GM12878 (cell line): ENCODE data around the gene ACAP1. TPM values are rescaled to one million over a fixed set of nuclear protein-coding genes. Genes with fewer than 3 reads are reported as not detected.

ENCODE experiments used
- ATAC-seq: fragments of 200-7000 bp; cut with Tn5 transposase; 3 replicates; pipeline ENCODE4 v1.9.1; 2020; ENCODE audit warnings: mild to moderate bottlenecking, moderate library complexity
- BruUV-seq: library from RNA; stranded (reverse); fragments of 400-500 nt; replicated peaks from 2 replicates; lab custom pipeline; 2021; lab: Mats Ljungman, UMichigan
- CTCF ChIA-PET: fragments of 300-600 bp; sonication (Branson Sonifier 250); formaldehyde crosslinking; extraction: SDS; loops from one replicate; lab custom pipeline; 2021; ENCODE audit warnings: inconsistent platforms; lab: Yijun Ruan, JAX
- POLR2A ChIA-PET: fragments of 350-600 bp; formaldehyde crosslinking; extraction: SDS; loops from one replicate; lab custom pipeline; 2021; ENCODE audit warnings: inconsistent platforms; lab: Charles Lee
- RAD21 ChIA-PET: fragments of 300-600 bp; sonication (Branson Sonifier 250); formaldehyde crosslinking; loops from one replicate; lab custom pipeline; 2023; ENCODE audit warnings: antibody characterized with exemption; ENCODE audit not compliant: unreplicated experiment; lab: Charles Lee
- SMC1A ChIA-PET: fragments of 300-600 bp; sonication (Branson Sonifier 250); formaldehyde crosslinking; loops from one replicate; lab custom pipeline; 2023; ENCODE audit not compliant: unreplicated experiment, uncharacterized antibody; lab: Charles Lee
- DNase-seq: peaks from one replicate; pipeline ENCODE4 v3.0.0-alpha.2; 2011; ENCODE audit warnings: low read depth, low spot score
- FAIRE-seq: peaks from 3 replicates; lab custom pipeline; 2011; peaks lifted over from hg19 to GRCh38; lab: Jason Lieb, UNC
- H2AFZ ChIP-seq: 2 replicates; pipeline ENCODE4 v1.6.0; 2011; ENCODE audit warnings: low read depth, low read length, control low read depth; ENCODE audit not compliant: control insufficient read depth
- H3K27ac ChIP-seq: 2 replicates; pipeline ENCODE4 v1.5.1; 2011; ENCODE audit warnings: control low read depth; ENCODE audit not compliant: control insufficient read depth, insufficient read depth
- H3K27me3 ChIP-seq, 2 experiments: replicated peaks in 1 of 2; 2 replicates each; pipeline versions ENCODE4 v1.6.0 to v1.6.1; 2011; ENCODE audit warnings: low read length in 1 of 2; ENCODE audit not compliant: control insufficient read depth in 2 of 2, insufficient read depth in 2 of 2
- H3K36me3 ChIP-seq, 2 experiments: 2 replicates each; pipeline ENCODE4 v1.5.1; 2011; ENCODE audit warnings: low read length in 1 of 2; ENCODE audit not compliant: control insufficient read depth in 2 of 2, insufficient read depth in 2 of 2
- H3K4me1 ChIP-seq: 2 replicates; pipeline ENCODE4 v1.6.1; 2011; ENCODE audit warnings: mild to moderate bottlenecking, low read length, moderate library complexity, mixed read lengths; ENCODE audit not compliant: control insufficient read depth, insufficient read depth
- H3K4me2 ChIP-seq: 2 replicates; pipeline ENCODE4 v1.6.0; 2011; ENCODE audit warnings: control low read depth; ENCODE audit not compliant: control insufficient read depth, insufficient read depth
- H3K4me3 ChIP-seq: fragments of 200-600 bp; sonication (generic); 2 replicates; pipeline ENCODE4 v1.5.1; 2016
- H3K79me2 ChIP-seq: 2 replicates; pipeline ENCODE4 v1.6.0; 2011; ENCODE audit warnings: low read length; ENCODE audit not compliant: control insufficient read depth, insufficient read depth
- H3K9ac ChIP-seq: 2 replicates; pipeline ENCODE4 v1.8.0; 2011; ENCODE audit warnings: low read length, control low read depth, mixed read lengths; ENCODE audit not compliant: control insufficient read depth, insufficient read depth
- H3K9me3 ChIP-seq: replicated peaks from 3 replicates; pipeline ENCODE4 v1.5.1; 2011; ENCODE audit warnings: mild to moderate bottlenecking, low read length; ENCODE audit not compliant: control insufficient read depth, insufficient read depth
- H4K20me1 ChIP-seq: 2 replicates; pipeline ENCODE4 v1.6.0; 2011; ENCODE audit not compliant: control insufficient read depth, insufficient read depth
- FOXK2 ChIP-seq: fragments of 450-650 bp; IDR thresholded peaks from 2 replicates; pipeline ENCODE4 v1.6.1; 2017; ENCODE audit warnings: mild to moderate bottlenecking, moderate library complexity
- HSF1 ChIP-seq: fragments of 150-350 bp; IDR thresholded peaks from 2 replicates; pipeline ENCODE4 v1.6.1; 2014; ENCODE audit warnings: mild to moderate bottlenecking, low read depth, low read length
- JUND ChIP-seq: IDR thresholded peaks from 2 replicates; pipeline ENCODE4 v1.6.1; 2012; ENCODE audit warnings: low read depth, mild to moderate bottlenecking, low read length, improper control_type of control experiment, moderate library complexity
- MTA3 ChIP-seq: IDR thresholded peaks from 2 replicates; pipeline ENCODE4 v1.6.1; 2012; ENCODE audit warnings: low read length, inconsistent platforms, borderline replicate concordance
- NRF1 ChIP-seq: conservative IDR thresholded peaks from 2 replicates; pipeline ENCODE4 v1.6.1; 2011; ENCODE audit warnings: mild to moderate bottlenecking, low read depth, low read length, improper control_type of control experiment
- PAX8 ChIP-seq: fragments of 450-650 bp; IDR thresholded peaks from 2 replicates; pipeline ENCODE4 v1.6.1; 2017; ENCODE audit warnings: mild to moderate bottlenecking, moderate library complexity
- TBL1XR1 ChIP-seq: IDR thresholded peaks from 2 replicates; pipeline ENCODE4 v1.6.1; 2012; ENCODE audit warnings: low read depth, low read length, improper control_type of control experiment
- WGBS: methylation state at CpG from one replicate; pipeline ENCODE4 v1.1.6; 2016; ENCODE audit warnings: low lambda C conversion rate; ENCODE audit not compliant: insufficient replicate concordance, insufficient coverage; ENCODE audit errors: missing lambda C conversion rate; 5-methylcytosine and 5-hydroxymethylcytosine counted together
- in situ Hi-C: fragments of 300-500 bp; cut with MboI; formaldehyde crosslinking; loops from 9 replicates; pipeline ENCODE4 v1.14.3; 2018; ENCODE audit warnings: mixed read lengths
- intact Hi-C: fragments of 100-400 bp; cut with micrococcal nuclease; formaldehyde crosslinking; loops from one replicate; pipeline ENCODE4 v1.14.2; 2022; ENCODE audit not compliant: unreplicated experiment
- polyA plus RNA-seq, 11 experiments: library from polyadenylated mRNA; depleted of rRNA in 4 of 11; unstranded in 6 of 11; stranded (reverse) in 5 of 11; fragments of >200 nt; fragmentation: Nextera tagmentation in 4 of 11; fragmentation: Illumina TruSeq in 1 of 11; extraction: Ambion mirVana in 4 of 11; extraction: Trizol in 1 of 11; gene quantifications; 1 replicate in 1 of 11; 2 replicates in 10 of 11; pipeline versions ENCODE4 v1.2.1 to v1.2.3, GENCODE V29; 2011 to 2016; ENCODE audit warnings: inconsistent platforms in 2 of 11, missing spikeins in 2 of 11, low read depth in 1 of 11
- total RNA-seq, 4 experiments: library from RNA; depleted of rRNA in 3 of 4; stranded (reverse); fragments of >200 nt in 3 of 4; fragmentation: Illumina TruSeq in 1 of 4; extraction: Trizol in 1 of 4; gene quantifications; 2 replicates each; pipeline versions ENCODE4 v1.2.1 to v1.2.3, GENCODE V29; 2013 to 2021

ACAP1 gene
- total and polyA plus RNA-seq, 10 of the 15 experiments (the other 5 are each of a cell fraction or from before 2014, with no cell fraction given): 5.7 to 245 (median 118) TPM

- Histone ChIP-seq H3K27me3 (no peaks in the 10 kb centered on the region), H3K36me3 (no peaks in the 10 kb centered on the region), H4K20me1 (no peaks in the 10 kb centered on the region), H3K9me3 (no peaks in the 10 kb centered on the region), H3K4me3 (no peak overlapping the region), H3K9ac (no peak overlapping the region)
- POLR2A ChIA-PET: no interaction called here
- intact Hi-C loops: no loop called here
- no peak for ATAC-seq
- WGBS: 86% methylated on average over 19 of the region's 19 CpGs
- TF ChIP-seq JUND (no peak), PAX8 (no peak), FOXK2 (no peak), HSF1 (no peak), MTA3 (no peak), TBL1XR1 (no peak), NRF1 (no peak)
- TF ChIP-seq, all 136 proteins: peak for 0
- in situ Hi-C loops: no loop called here
- Histone ChIP-seq H3K79me2 (peaks cover 2% of the 10 kb centered on the region), H3K4me1 (no peaks in the 10 kb centered on the region), H3K27ac (no peak overlapping the region), H3K4me2 (no peak overlapping the region), H2AFZ (no peak overlapping the region)
- SMC1A ChIA-PET: no interaction called here
- CTCF ChIA-PET: no interaction called here
- TSS peak; percentile 52 for BruUV-seq
- RAD21 ChIA-PET: no interaction called here
- FAIRE-seq (no peak), DNase-seq (no peak)
Observed at GRCh38 chr17:7389924-7390910, 53.9 kb downstream of the ACAP1 start.
